Measurements from ENCODE around the gene KCNAB3. TPM values are rescaled to one million over a fixed set of nuclear protein-coding genes. Genes with fewer than 3 reads are reported as not detected.

KCNAB3 gene
- polyA plus RNA-seq, 1 donor (not counting 4 experiments of a cell fraction or from before 2014, with no cell fraction given), result 2.0 TPM

GRCh38 chr17:7916385-7916682 is 13.3 kb downstream of the KCNAB3 start:
- no peak for FAIRE-seq
- peak overlapping the region in 2 of 3 experiments; percentile 51 to 53 for H3K4me3 ChIP-seq (ENCODE audit: control insufficient read depth in 2 of 3, extremely low read depth in 1 of 3, insufficient read depth in 2 of 3, low read depth in 1 of 3, low read length in 3 of 3)
- H3K9me3 ChIP-seq (ENCODE audit: control insufficient read depth, low read depth, low read length), result no peaks in the 10 kb centered on the region
- H3K4me1 ChIP-seq (ENCODE audit: control insufficient read depth, extremely low read depth, insufficient read depth, low read length), result peaks cover 23% of the 10 kb centered on the region
- no peaks in the 10 kb centered on the region for H3K9me1 ChIP-seq (ENCODE audit: control insufficient read depth, extremely low read depth, insufficient read depth, low read length)
- H3K79me2 ChIP-seq (ENCODE audit: control insufficient read depth, insufficient read depth, low read length), result no peaks in the 10 kb centered on the region
- TF ChIP-seq, protein P1, sequence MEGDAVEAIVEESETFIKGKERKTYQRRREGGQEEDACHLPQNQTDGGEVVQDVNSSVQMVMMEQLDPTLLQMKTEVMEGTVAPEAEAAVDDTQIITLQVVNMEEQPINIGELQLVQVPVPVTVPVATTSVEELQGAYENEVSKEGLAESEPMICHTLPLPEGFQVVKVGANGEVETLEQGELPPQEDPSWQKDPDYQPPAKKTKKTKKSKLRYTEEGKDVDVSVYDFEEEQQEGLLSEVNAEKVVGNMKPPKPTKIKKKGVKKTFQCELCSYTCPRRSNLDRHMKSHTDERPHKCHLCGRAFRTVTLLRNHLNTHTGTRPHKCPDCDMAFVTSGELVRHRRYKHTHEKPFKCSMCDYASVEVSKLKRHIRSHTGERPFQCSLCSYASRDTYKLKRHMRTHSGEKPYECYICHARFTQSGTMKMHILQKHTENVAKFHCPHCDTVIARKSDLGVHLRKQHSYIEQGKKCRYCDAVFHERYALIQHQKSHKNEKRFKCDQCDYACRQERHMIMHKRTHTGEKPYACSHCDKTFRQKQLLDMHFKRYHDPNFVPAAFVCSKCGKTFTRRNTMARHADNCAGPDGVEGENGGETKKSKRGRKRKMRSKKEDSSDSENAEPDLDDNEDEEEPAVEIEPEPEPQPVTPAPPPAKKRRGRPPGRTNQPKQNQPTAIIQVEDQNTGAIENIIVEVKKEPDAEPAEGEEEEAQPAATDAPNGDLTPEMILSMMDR (optimal IDR thresholded peaks at IDR 0.05 in 1 of 3, IDR thresholded peaks at IDR 0.05 in 1 of 3, conservative IDR thresholded peaks at IDR 0.05 in 1 of 3; ENCODE audit: extremely low read depth in 1 of 3, insufficient read depth in 2 of 3, low read length in 3 of 3), result no peak
- no peak for TF ChIP-seq EZH2 (IDR thresholded peaks at IDR 0.05; ENCODE audit: low read length)
- H4K20me1 ChIP-seq (ENCODE audit: control insufficient read depth, extremely low read depth, insufficient read depth, low read length), result no peaks in the 10 kb centered on the region
- peak overlapping the region; percentile 80 for H3K9ac ChIP-seq (ENCODE audit: control insufficient read depth, extremely low read depth, insufficient read depth, low read length)
- DNase-seq (ENCODE audit: low read depth, low spot score), result no peak
- H3K27me3 ChIP-seq (ENCODE audit: control insufficient read depth, extremely low read depth, insufficient read depth, low read length), result no peaks in the 10 kb centered on the region
- peak overlapping the region; percentile 97 for H3K4me2 ChIP-seq (ENCODE audit: control insufficient read depth, extremely low read depth, insufficient read depth, low read depth, low read length)
- H3K27ac ChIP-seq (ENCODE audit: control insufficient read depth, insufficient read depth, low read length), result peak overlapping the region; percentile 87
- H3K36me3 ChIP-seq (ENCODE audit: control insufficient read depth in 2 of 2, extremely low read depth in 1 of 2, insufficient read depth in 2 of 2, low read length in 2 of 2), result peaks cover 2 to 8% of the 10 kb centered on the region in 2 experiments
- H2AFZ ChIP-seq (ENCODE audit: control insufficient read depth, low read length), result peak overlapping the region; percentile 10
- dilution Hi-C loops (cut with MboI; ENCODE audit: extremely low pct_ligation_motif_present, low sequenced_read_pairs), result no loop called here

GRCh38 chr17:7915611-7916384 is 13.9 kb downstream of the KCNAB3 start, which contains the start of gene RNF227:
RNF227 (minus strand) TSS chr17:7916289; CDS start chr17:7916195, 94 bp downstream.
- Histone ChIP-seq H3K4me2 (ENCODE audit: control insufficient read depth, extremely low read depth, insufficient read depth, low read depth, low read length) (peak within 1 kb of the TSS; percentile 97), H3K36me3 (ENCODE audit: control insufficient read depth in 2 of 2, extremely low read depth in 1 of 2, insufficient read depth in 2 of 2, low read length in 2 of 2) (peaks cover 2 to 8% of the 10 kb centered on the region in 2 experiments), H3K4me3 (ENCODE audit: control insufficient read depth in 2 of 3, extremely low read depth in 1 of 3, insufficient read depth in 2 of 3, low read depth in 1 of 3, low read length in 3 of 3) (peak within 1 kb of the TSS; percentile 53 to 83 (median 60)), H3K27ac (ENCODE audit: control insufficient read depth, insufficient read depth, low read length) (peak within 1 kb of the TSS; percentile 87), H3K27me3 (ENCODE audit: control insufficient read depth, extremely low read depth, insufficient read depth, low read length) (no peaks in the 10 kb centered on the region), H2AFZ (ENCODE audit: control insufficient read depth, low read length) (peak within 1 kb of the TSS; percentile 81), H3K4me1 (ENCODE audit: control insufficient read depth, extremely low read depth, insufficient read depth, low read length) (peaks cover 23% of the 10 kb centered on the region), H3K9ac (ENCODE audit: control insufficient read depth, extremely low read depth, insufficient read depth, low read length) (peak within 1 kb of the TSS; percentile 80), H4K20me1 (ENCODE audit: control insufficient read depth, extremely low read depth, insufficient read depth, low read length) (no peaks in the 10 kb centered on the region), H3K9me3 (ENCODE audit: control insufficient read depth, low read depth, low read length) (no peaks in the 10 kb centered on the region), H3K9me1 (ENCODE audit: control insufficient read depth, extremely low read depth, insufficient read depth, low read length) (no peaks in the 10 kb centered on the region), H3K79me2 (ENCODE audit: control insufficient read depth, insufficient read depth, low read length) (no peaks in the 10 kb centered on the region)
- dilution Hi-C loops (cut with MboI; ENCODE audit: extremely low pct_ligation_motif_present, low sequenced_read_pairs), result no loop called here
- no peak for DNase-seq (ENCODE audit: low read depth, low spot score)
- TF ChIP-seq EZH2 (IDR thresholded peaks at IDR 0.05; ENCODE audit: low read length), result no peak
- TF ChIP-seq, protein P1 (optimal IDR thresholded peaks at IDR 0.05 in 1 of 3, IDR thresholded peaks at IDR 0.05 in 1 of 3, conservative IDR thresholded peaks at IDR 0.05 in 1 of 3; ENCODE audit: extremely low read depth in 1 of 3, insufficient read depth in 2 of 3, low read length in 3 of 3), result no peak
- FAIRE-seq, result no peak
